GM12891 (cell line): ENCODE measurements around the gene TMEM132D.

Experiments used
- POLR2AphosphoS5 ChIP-seq: IDR thresholded peaks from 2 replicates; pipeline ENCODE4 v1.6.1; 2011; ENCODE audit warnings: low read depth, low read length, control low read depth
- POU2F2 ChIP-seq: IDR thresholded peaks from 2 replicates; pipeline ENCODE4 v1.6.1; 2011; ENCODE audit warnings: low read depth, mild to moderate bottlenecking, control low read depth, low read length, moderate library complexity

DNA sequence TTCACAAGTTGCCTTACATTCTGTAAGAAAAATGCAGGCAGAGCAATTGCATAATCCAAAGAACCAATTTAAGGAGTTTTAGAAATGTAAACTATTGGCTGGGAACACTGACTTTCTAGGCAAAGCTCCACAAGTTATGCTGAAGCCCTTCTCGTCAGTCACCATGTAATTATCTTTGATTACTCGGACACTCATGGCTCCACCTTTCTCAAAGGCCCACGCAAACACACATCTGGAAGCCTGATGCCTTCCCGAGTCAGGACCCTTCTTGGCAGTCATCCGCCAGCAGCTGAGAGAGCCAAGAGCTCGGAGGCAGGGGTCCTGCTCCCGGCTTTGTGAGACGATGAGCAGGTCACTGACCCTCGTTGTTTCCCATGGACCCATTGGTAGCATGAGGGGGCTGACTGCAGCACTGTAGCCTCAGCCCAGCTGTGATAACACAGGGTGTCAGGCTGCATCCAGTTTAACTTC is 202.2 kb downstream of the TMEM132D start:
- no peak for TF ChIP-seq POU2F2
- TF ChIP-seq POLR2AphosphoS5: no peak
